Liver (tissue), 9 donors: ENCODE results near the gene PISD. TPM values are rescaled to one million over a fixed set of nuclear protein-coding genes. Genes with fewer than 3 reads are reported as not detected.

Experiments used
- DNase-seq: peaks from one replicate; pipeline ENCODE4 v3.0.0-alpha.2; 2017; ENCODE audit warnings: low spot score
- H3K27ac ChIP-seq, 2 donors: one replicate each; pipeline ENCODE4 v1.7.0; 2013; ENCODE audit warnings: inconsistent platforms in 2 of 2, low read length in 2 of 2, control low read depth in 1 of 2, low read depth in 1 of 2, mild to moderate bottlenecking in 1 of 2
- H3K27me3 ChIP-seq, 4 donors: one replicate each; pipeline versions ENCODE4 v1.6.1 to v1.7.0; 2013; ENCODE audit warnings: low read length in 3 of 4, inconsistent platforms in 1 of 4, mild to moderate bottlenecking in 1 of 4, moderate library complexity in 1 of 4; ENCODE audit not compliant: control insufficient read depth in 4 of 4, insufficient read depth in 4 of 4
- H3K36me3 ChIP-seq, 4 donors: one replicate each; pipeline versions ENCODE4 v1.6.1 to v1.7.0; 2013; ENCODE audit warnings: low read length in 3 of 4, mild to moderate bottlenecking in 3 of 4, low read depth in 1 of 4, moderate library complexity in 1 of 4; ENCODE audit not compliant: control insufficient read depth in 4 of 4, insufficient read depth in 3 of 4
- H3K4me1 ChIP-seq, 4 donors: one replicate each; pipeline versions ENCODE4 v1.6.1 to v1.7.0; 2013; ENCODE audit warnings: low read length in 3 of 4, mild to moderate bottlenecking in 3 of 4, moderate library complexity in 1 of 4; ENCODE audit not compliant: control insufficient read depth in 4 of 4, insufficient read depth in 4 of 4
- H3K4me3 ChIP-seq, 3 donors: one replicate each; pipeline versions ENCODE4 v1.6.1 to v1.7.0; 2013; ENCODE audit warnings: low read length in 3 of 3, control low read depth in 1 of 3, low read depth in 1 of 3, mild to moderate bottlenecking in 1 of 3
- H3K9ac ChIP-seq, 2 donors: one replicate each; pipeline ENCODE4 v1.7.0; 2013; ENCODE audit warnings: low read length in 2 of 2, mild to moderate bottlenecking in 2 of 2, moderate library complexity in 2 of 2, control low read depth in 1 of 2, low read depth in 1 of 2
- H3K9me3 ChIP-seq, 4 donors: one replicate each; pipeline versions ENCODE4 v1.6.1 to v1.7.0; 2013; ENCODE audit warnings: low read length in 3 of 4; ENCODE audit not compliant: control insufficient read depth in 4 of 4
- EGR1 ChIP-seq, 2 donors: IDR thresholded peaks; 2 replicates each; pipeline ENCODE4 v1.6.1; 2016 to 2018; ENCODE audit warnings: antibody characterized with exemption in 2 of 2, low read depth in 2 of 2
- FOXA1 ChIP-seq: IDR thresholded peaks from 2 replicates; pipeline ENCODE4 v1.6.1; 2016; ENCODE audit warnings: antibody characterized with exemption
- FOXA2 ChIP-seq: IDR thresholded peaks from 2 replicates; pipeline ENCODE4 v1.6.1; 2016; ENCODE audit warnings: antibody characterized with exemption
- HNF4A ChIP-seq, 2 donors: conservative IDR thresholded peaks; 2 replicates each; pipeline ENCODE4 v1.6.1; 2016; ENCODE audit warnings: antibody characterized with exemption in 2 of 2, mild to moderate bottlenecking in 2 of 2
- HNF4G ChIP-seq: IDR thresholded peaks from 2 replicates; pipeline ENCODE4 v1.6.1; 2016; ENCODE audit warnings: antibody characterized with exemption
- NR2F2 ChIP-seq: IDR thresholded peaks from 2 replicates; pipeline ENCODE4 v1.6.1; 2016; ENCODE audit warnings: antibody characterized with exemption
- RAD21 ChIP-seq, 2 donors: IDR thresholded peaks; 2 replicates each; pipeline ENCODE4 v1.6.1; 2016; ENCODE audit warnings: antibody characterized with exemption in 2 of 2, mild to moderate bottlenecking in 2 of 2
- RXRA ChIP-seq, 2 donors: IDR thresholded peaks; 2 replicates each; pipeline ENCODE4 v1.6.1; 2017 to 2018; ENCODE audit warnings: antibody characterized with exemption in 2 of 2, mild to moderate bottlenecking in 1 of 2
- SP1 ChIP-seq: IDR thresholded peaks from 2 replicates; pipeline ENCODE4 v1.6.1; 2018; ENCODE audit warnings: antibody characterized with exemption, mild to moderate bottlenecking
- TAF1 ChIP-seq: conservative IDR thresholded peaks from 2 replicates; pipeline ENCODE4 v1.6.1; 2016; ENCODE audit warnings: antibody characterized with exemption, mild to moderate bottlenecking
- YY1 ChIP-seq: IDR thresholded peaks from 2 replicates; pipeline ENCODE4 v1.6.1; 2016; ENCODE audit warnings: antibody characterized with exemption, mild to moderate bottlenecking
- WGBS: extraction: QIAGEN DNeasy Blood & Tissue Kit; methylation state at CpG from one replicate; pipeline ENCODE4 v1.1.7; 2013; 5-methylcytosine and 5-hydroxymethylcytosine counted together
- polyA plus RNA-seq, 2 donors: library from polyadenylated mRNA; stranded (reverse) in 1 of 2; unstranded in 1 of 2; fragments of 200-250 nt in 1 of 2; fragments of >200 nt in 1 of 2; fragmentation: Nextera tagmentation in 1 of 2; extraction: Ambion mirVana in 1 of 2; gene quantifications; one replicate each; pipeline versions ENCODE4 v1.2.1 to v1.2.3, GENCODE V29; 2013 to 2015
- total RNA-seq, 2 donors: library from RNA; depleted of rRNA; stranded (reverse); fragments of >200 nt; gene quantifications; one replicate each; pipeline ENCODE4 v1.2.3, GENCODE V29; 2014
- TF ChIP-seq, protein P1 (sequence below): IDR thresholded peaks from 2 replicates; pipeline ENCODE4 v1.6.1; 2016; ENCODE audit warnings: antibody characterized with exemption
- TF ChIP-seq, protein P2 (sequence below): IDR thresholded peaks from 2 replicates; pipeline ENCODE4 v1.6.1; 2016; ENCODE audit warnings: antibody characterized with exemption
- TF ChIP-seq, protein P3 (sequence below): IDR thresholded peaks from 2 replicates; pipeline ENCODE4 v1.6.1; 2016; ENCODE audit warnings: antibody characterized with exemption, mild to moderate bottlenecking
- TF ChIP-seq, protein P4 (sequence below): fragments of 150-350 bp; IDR thresholded peaks from 2 replicates; pipeline ENCODE4 v1.5.1; 2017; ENCODE audit warnings: improper control_type of control experiment, low read depth, low read length; ENCODE audit not compliant: missing input control
- donor health status: healthy.
- donor health status: healthy.
- donor health status: healthy.
- donor health status: healthy.
- donor health status: healthy.

PISD gene
- total and polyA plus RNA-seq, 4 donors, result 14.7 to 28.3 (median 20.4) TPM

DNA sequence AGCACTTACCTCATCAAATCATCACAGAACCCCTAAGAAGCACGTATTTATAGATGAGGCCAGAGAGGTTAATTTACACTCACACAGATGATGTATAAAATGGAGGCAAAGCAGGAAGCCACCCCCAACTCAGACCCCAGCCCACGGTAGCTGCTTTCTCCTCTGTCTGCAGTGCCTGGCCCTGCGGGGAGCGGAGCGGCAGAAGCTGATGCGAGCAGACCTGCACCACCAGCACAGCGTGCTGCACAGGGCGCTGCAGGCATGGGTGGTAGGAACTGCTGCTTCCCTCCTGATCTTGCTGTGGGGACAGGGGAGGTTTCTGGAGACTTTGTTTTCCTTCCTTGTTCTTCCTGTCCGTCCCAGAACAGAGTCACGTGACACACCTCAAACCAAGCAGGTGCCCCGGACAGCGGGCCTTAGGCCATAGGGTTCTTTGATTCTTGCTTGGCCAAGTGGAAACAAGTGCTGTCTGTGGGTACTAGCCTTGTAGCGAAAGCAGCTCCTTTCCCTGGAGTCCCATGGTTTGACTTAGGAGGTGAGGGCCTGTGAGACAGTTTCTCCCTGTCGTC lies 57.8 kb downstream of the PISD start:
- no peaks in the 10 kb centered on the region for H3K4me1 ChIP-seq
- H3K9ac ChIP-seq, result no peak overlapping the region
- H3K27ac ChIP-seq, result no peak overlapping the region
- H3K4me3 ChIP-seq, result no peak overlapping the region
- TF ChIP-seq FOXA1 (no peak), TAF1 (no peak), RAD21 (IDR thresholded peaks at IDR 0.05) (no peak), FOXA2 (no peak), HNF4A (conservative IDR thresholded peaks at IDR 0.05) (no peak), NR2F2 (no peak), SP1 (no peak), HNF4G (no peak), RXRA (IDR thresholded peaks at IDR 0.05) (no peak), YY1 (no peak), EGR1 (IDR thresholded peaks at IDR 0.05; ENCODE audit: low read depth in 2 of 2) (no peak)
- TF ChIP-seq, protein P1, sequence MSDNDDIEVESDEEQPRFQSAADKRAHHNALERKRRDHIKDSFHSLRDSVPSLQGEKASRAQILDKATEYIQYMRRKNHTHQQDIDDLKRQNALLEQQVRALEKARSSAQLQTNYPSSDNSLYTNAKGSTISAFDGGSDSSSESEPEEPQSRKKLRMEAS, result no peak
- TF ChIP-seq, protein P2, sequence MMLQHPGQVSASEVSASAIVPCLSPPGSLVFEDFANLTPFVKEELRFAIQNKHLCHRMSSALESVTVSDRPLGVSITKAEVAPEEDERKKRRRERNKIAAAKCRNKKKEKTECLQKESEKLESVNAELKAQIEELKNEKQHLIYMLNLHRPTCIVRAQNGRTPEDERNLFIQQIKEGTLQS, result no peak
- TF ChIP-seq, protein P3, sequence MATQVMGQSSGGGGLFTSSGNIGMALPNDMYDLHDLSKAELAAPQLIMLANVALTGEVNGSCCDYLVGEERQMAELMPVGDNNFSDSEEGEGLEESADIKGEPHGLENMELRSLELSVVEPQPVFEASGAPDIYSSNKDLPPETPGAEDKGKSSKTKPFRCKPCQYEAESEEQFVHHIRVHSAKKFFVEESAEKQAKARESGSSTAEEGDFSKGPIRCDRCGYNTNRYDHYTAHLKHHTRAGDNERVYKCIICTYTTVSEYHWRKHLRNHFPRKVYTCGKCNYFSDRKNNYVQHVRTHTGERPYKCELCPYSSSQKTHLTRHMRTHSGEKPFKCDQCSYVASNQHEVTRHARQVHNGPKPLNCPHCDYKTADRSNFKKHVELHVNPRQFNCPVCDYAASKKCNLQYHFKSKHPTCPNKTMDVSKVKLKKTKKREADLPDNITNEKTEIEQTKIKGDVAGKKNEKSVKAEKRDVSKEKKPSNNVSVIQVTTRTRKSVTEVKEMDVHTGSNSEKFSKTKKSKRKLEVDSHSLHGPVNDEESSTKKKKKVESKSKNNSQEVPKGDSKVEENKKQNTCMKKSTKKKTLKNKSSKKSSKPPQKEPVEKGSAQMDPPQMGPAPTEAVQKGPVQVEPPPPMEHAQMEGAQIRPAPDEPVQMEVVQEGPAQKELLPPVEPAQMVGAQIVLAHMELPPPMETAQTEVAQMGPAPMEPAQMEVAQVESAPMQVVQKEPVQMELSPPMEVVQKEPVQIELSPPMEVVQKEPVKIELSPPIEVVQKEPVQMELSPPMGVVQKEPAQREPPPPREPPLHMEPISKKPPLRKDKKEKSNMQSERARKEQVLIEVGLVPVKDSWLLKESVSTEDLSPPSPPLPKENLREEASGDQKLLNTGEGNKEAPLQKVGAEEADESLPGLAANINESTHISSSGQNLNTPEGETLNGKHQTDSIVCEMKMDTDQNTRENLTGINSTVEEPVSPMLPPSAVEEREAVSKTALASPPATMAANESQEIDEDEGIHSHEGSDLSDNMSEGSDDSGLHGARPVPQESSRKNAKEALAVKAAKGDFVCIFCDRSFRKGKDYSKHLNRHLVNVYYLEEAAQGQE, result no peak
- TF ChIP-seq, protein P4, sequence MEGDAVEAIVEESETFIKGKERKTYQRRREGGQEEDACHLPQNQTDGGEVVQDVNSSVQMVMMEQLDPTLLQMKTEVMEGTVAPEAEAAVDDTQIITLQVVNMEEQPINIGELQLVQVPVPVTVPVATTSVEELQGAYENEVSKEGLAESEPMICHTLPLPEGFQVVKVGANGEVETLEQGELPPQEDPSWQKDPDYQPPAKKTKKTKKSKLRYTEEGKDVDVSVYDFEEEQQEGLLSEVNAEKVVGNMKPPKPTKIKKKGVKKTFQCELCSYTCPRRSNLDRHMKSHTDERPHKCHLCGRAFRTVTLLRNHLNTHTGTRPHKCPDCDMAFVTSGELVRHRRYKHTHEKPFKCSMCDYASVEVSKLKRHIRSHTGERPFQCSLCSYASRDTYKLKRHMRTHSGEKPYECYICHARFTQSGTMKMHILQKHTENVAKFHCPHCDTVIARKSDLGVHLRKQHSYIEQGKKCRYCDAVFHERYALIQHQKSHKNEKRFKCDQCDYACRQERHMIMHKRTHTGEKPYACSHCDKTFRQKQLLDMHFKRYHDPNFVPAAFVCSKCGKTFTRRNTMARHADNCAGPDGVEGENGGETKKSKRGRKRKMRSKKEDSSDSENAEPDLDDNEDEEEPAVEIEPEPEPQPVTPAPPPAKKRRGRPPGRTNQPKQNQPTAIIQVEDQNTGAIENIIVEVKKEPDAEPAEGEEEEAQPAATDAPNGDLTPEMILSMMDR, result no peak
- no peaks in the 10 kb centered on the region for H3K9me3 ChIP-seq
- peaks cover 0 to 5% (median 0%) of the 10 kb centered on the region in 4 donors for H3K36me3 ChIP-seq
- DNase-seq, result no peak
- WGBS, result 96% methylated on average over 14 of the region's 14 CpGs
- no peaks in the 10 kb centered on the region for H3K27me3 ChIP-seq

DNA sequence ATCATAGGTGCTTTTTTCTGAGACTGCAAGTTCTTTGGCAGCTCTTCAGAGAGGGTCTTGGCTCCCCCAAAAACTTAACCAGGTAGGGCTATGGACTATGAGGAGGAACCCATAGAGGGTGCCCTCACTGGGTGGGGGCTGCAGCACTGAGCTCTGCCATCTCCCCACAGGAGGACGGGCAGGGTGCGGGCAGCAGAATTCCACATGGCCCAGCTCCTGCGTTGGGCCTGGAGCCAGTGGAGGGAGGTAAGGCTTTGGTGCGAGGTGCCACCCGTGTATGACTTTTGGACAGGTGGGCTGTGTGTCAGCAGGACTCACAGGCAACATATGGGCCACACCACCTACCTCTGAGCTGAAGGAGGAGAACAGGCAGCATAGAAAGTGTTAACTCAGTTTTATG lies 58.4 kb downstream of the PISD start:
- H3K36me3 ChIP-seq, result peaks cover 0 to 5% (median 0%) of the 10 kb centered on the region in 4 donors
- no peak overlapping the region for H3K9ac ChIP-seq
- no peaks in the 10 kb centered on the region for H3K27me3 ChIP-seq
- H3K4me3 ChIP-seq, result no peak overlapping the region
- TF ChIP-seq, protein P2, result no peak
- no peak for TF ChIP-seq EGR1 (IDR thresholded peaks at IDR 0.05; ENCODE audit: low read depth in 2 of 2)
- 96% methylated on average over 5 of the region's 5 CpGs for WGBS
- DNase-seq, result no peak
- no peaks in the 10 kb centered on the region for H3K4me1 ChIP-seq
- no peak overlapping the region for H3K27ac ChIP-seq
- no peaks in the 10 kb centered on the region for H3K9me3 ChIP-seq
